H1 (cell line): ENCODE data around the gene LPO. TPM values are rescaled to one million over a fixed set of nuclear protein-coding genes. Genes with fewer than 3 reads are reported as not detected.

Source experiments
- CTCF ChIA-PET: fragments of 300-600 bp; sonication (Branson Sonifier 250); formaldehyde crosslinking; loops from one replicate; lab custom pipeline; 2021; ENCODE audit not compliant: partially characterized antibody; lab: Charles Lee
- POLR2A ChIA-PET: fragments of 300-600 bp; sonication (Branson Sonifier 250); formaldehyde crosslinking; loops from one replicate; lab custom pipeline; 2021; ENCODE audit warnings: inconsistent platforms; ENCODE audit not compliant: partially characterized antibody; lab: Charles Lee
- DNase-seq, 2 experiments: peaks; one replicate each; pipeline versions ENCODE4 v3.0.0 to v3.0.0-alpha.2; 2010 to 2022; ENCODE audit warnings: low spot score in 2 of 2, low read depth in 1 of 2, mixed read lengths in 1 of 2
- FAIRE-seq: peaks from 2 replicates; lab custom pipeline; 2011; peaks lifted over from hg19 to GRCh38; lab: Jason Lieb, UNC
- H2AFZ ChIP-seq: 2 replicates; pipeline ENCODE4 v1.8.1; 2012; ENCODE audit warnings: low read length, inconsistent platforms
- H2AK5ac ChIP-seq: 2 replicates; pipeline ENCODE4 v1.6.1; 2013; ENCODE audit warnings: low read depth, low read length
- H2BK120ac ChIP-seq: replicated peaks from 2 replicates; pipeline ENCODE3; 2013; ENCODE audit warnings: low read depth, low read length, inconsistent platforms
- H2BK12ac ChIP-seq: 2 replicates; pipeline ENCODE4 v1.6.1; 2013; ENCODE audit warnings: low read depth, low read length
- H2BK15ac ChIP-seq: 2 replicates; pipeline ENCODE4 v1.6.1; 2013; ENCODE audit warnings: low read length
- H2BK20ac ChIP-seq: 2 replicates; pipeline ENCODE4 v1.6.1; 2013; ENCODE audit warnings: low read length
- H2BK5ac ChIP-seq: 2 replicates; pipeline ENCODE4 v1.6.1; 2013; ENCODE audit warnings: low read depth, low read length
- H3K14ac ChIP-seq: 2 replicates; pipeline ENCODE4 v1.6.1; 2013; ENCODE audit warnings: inconsistent platforms; ENCODE audit not compliant: insufficient read length
- H3K18ac ChIP-seq: 2 replicates; pipeline ENCODE4 v1.6.1; 2013; ENCODE audit warnings: low read length; ENCODE audit errors: extremely low read depth
- H3K23ac ChIP-seq: 2 replicates; pipeline ENCODE4 v1.6.1; 2013; ENCODE audit warnings: inconsistent platforms; ENCODE audit not compliant: insufficient read length
- H3K23me2 ChIP-seq: 2 replicates; pipeline ENCODE4 v1.6.1; 2013; ENCODE audit warnings: low read depth, low read length
- H3K27ac ChIP-seq: 2 replicates; pipeline ENCODE4 v1.6.1; 2011; ENCODE audit warnings: low read depth, low read length, inconsistent platforms
- H3K27me3 ChIP-seq, 4 experiments: replicated peaks in 1 of 4; 1 replicate in 1 of 4; 2 replicates in 3 of 4; pipeline versions ENCODE4 v1.6.1 to v1.8.1; 2011 to 2013; ENCODE audit warnings: low read length in 3 of 4, mild to moderate bottlenecking in 3 of 4, inconsistent platforms in 2 of 4, mixed read lengths in 2 of 4, moderate library complexity in 1 of 4; ENCODE audit not compliant: control insufficient read depth in 3 of 4, insufficient read depth in 3 of 4; ENCODE audit errors: extremely low read depth in 1 of 4
- H3K36me3 ChIP-seq, 4 experiments: 2 replicates each; pipeline versions ENCODE4 v1.6.1 to v1.8.1; 2011 to 2013; ENCODE audit warnings: mild to moderate bottlenecking in 4 of 4, low read length in 3 of 4, moderate library complexity in 2 of 4, control low read depth in 1 of 4, inconsistent platforms in 1 of 4; ENCODE audit not compliant: insufficient read depth in 4 of 4, control insufficient read depth in 2 of 4
- H3K4ac ChIP-seq: replicated peaks from 2 replicates; pipeline ENCODE3; 2013; ENCODE audit warnings: low read length, low read depth, mixed read lengths, inconsistent platforms; ENCODE audit not compliant: insufficient read length
- H3K4me1 ChIP-seq, 4 experiments: replicated peaks in 1 of 4; 1 replicate in 1 of 4; 2 replicates in 3 of 4; pipeline versions ENCODE4 v1.6.1 to v1.8.1; 2011 to 2013; ENCODE audit warnings: low read length in 3 of 4, inconsistent platforms in 2 of 4, mixed read lengths in 1 of 4; ENCODE audit not compliant: insufficient read depth in 4 of 4, control insufficient read depth in 3 of 4
- H3K4me2 ChIP-seq, 2 experiments: 2 replicates each; pipeline versions ENCODE4 v1.6.1 to v1.8.1; 2011 to 2013; ENCODE audit warnings: low read depth in 2 of 2, low read length in 2 of 2, control low read depth in 1 of 2, inconsistent platforms in 1 of 2, mild to moderate bottlenecking in 1 of 2; ENCODE audit not compliant: insufficient read depth in 1 of 2
- H3K4me3 ChIP-seq, 4 experiments: fragments of 200-600, 300-600 bp in 1 of 4; sonication (generic), shearing (Covaris generic), sonication (Bioruptor Twin) in 1 of 4; 2 replicates each; pipeline versions ENCODE4 v1.5.1 to v1.8.1; 2011 to 2016; ENCODE audit warnings: low read length in 4 of 4, low read depth in 3 of 4, control low read depth in 2 of 4, inconsistent platforms in 2 of 4, mild to moderate bottlenecking in 2 of 4, mixed read lengths in 1 of 4, moderate library complexity in 1 of 4; ENCODE audit not compliant: insufficient read depth in 2 of 4; ENCODE audit errors: extremely low read depth in 1 of 4
- H3K56ac ChIP-seq: replicated peaks from 2 replicates; pipeline ENCODE3; 2013; ENCODE audit warnings: low read depth, mild to moderate bottlenecking, mixed read lengths, low read length, inconsistent platforms; ENCODE audit not compliant: insufficient read length
- H3K79me1 ChIP-seq: 2 replicates; pipeline ENCODE4 v1.6.1; 2013; ENCODE audit warnings: low read depth, low read length, control low read depth
- H3K79me2 ChIP-seq, 2 experiments: 2 replicates each; pipeline versions ENCODE4 v1.6.1 to v1.8.1; 2012 to 2013; ENCODE audit warnings: low read length in 2 of 2, mild to moderate bottlenecking in 2 of 2, inconsistent platforms in 1 of 2; ENCODE audit not compliant: insufficient read depth in 2 of 2, control insufficient read depth in 1 of 2
- H3K9ac ChIP-seq, 4 experiments: replicated peaks in 1 of 4; 1 replicate in 1 of 4; 2 replicates in 3 of 4; pipeline versions ENCODE4 v1.6.1 to v1.8.1; 2011 to 2013; ENCODE audit warnings: low read depth in 3 of 4, low read length in 3 of 4, control low read depth in 2 of 4, mild to moderate bottlenecking in 2 of 4, moderate library complexity in 2 of 4, inconsistent platforms in 1 of 4; ENCODE audit errors: extremely low read depth in 1 of 4
- H3K9me3 ChIP-seq, 2 experiments: 2 replicates each; pipeline versions ENCODE4 v1.6.1 to v1.8.1; 2012 to 2013; ENCODE audit warnings: mild to moderate bottlenecking in 2 of 2, moderate library complexity in 2 of 2, control low read depth in 1 of 2, inconsistent platforms in 1 of 2, low read depth in 1 of 2, low read length in 1 of 2, mixed read lengths in 1 of 2; ENCODE audit not compliant: insufficient read depth in 2 of 2
- H4K20me1 ChIP-seq, 2 experiments: replicated peaks in 1 of 2; 2 replicates each; pipeline versions ENCODE3 to v1.8.1; 2011 to 2013; ENCODE audit warnings: inconsistent platforms in 2 of 2, low read length in 2 of 2, mild to moderate bottlenecking in 1 of 2; ENCODE audit not compliant: insufficient read depth in 2 of 2, control insufficient read depth in 1 of 2
- H4K5ac ChIP-seq: 2 replicates; pipeline ENCODE4 v1.6.1; 2013; ENCODE audit warnings: low read length, low read depth, mixed read lengths, inconsistent platforms; ENCODE audit not compliant: insufficient read length
- H4K8ac ChIP-seq: 2 replicates; pipeline ENCODE4 v1.8.0; 2013; ENCODE audit warnings: mild to moderate bottlenecking, moderate library complexity, low read length, inconsistent platforms; ENCODE audit not compliant: insufficient read depth; ENCODE audit errors: extremely low read depth
- H4K91ac ChIP-seq: replicated peaks from 2 replicates; pipeline ENCODE3; 2013; ENCODE audit warnings: low read length, mixed read lengths, inconsistent platforms; ENCODE audit not compliant: insufficient read length
- CBX8 ChIP-seq: fragments of 300-800, 300-1000 bp; sonication (generic); IDR thresholded peaks from 2 replicates; pipeline ENCODE4 v1.7.1; 2016; ENCODE audit warnings: low read depth, low read length, borderline replicate concordance
- GTF2F1 ChIP-seq: IDR thresholded peaks from 2 replicates; pipeline ENCODE4 v1.6.1; 2012; ENCODE audit warnings: low read depth, low read length, improper control_type of control experiment, borderline replicate concordance
- WGBS, 2 experiments: shearing (Covaris generic) in 1 of 2; methylation state at CpG; one replicate each; pipeline versions ENCODE4 v1.1.6 to v1.1.7; 2013 to 2015; ENCODE audit warnings: low lambda C conversion rate in 2 of 2, mixed read lengths in 2 of 2, inconsistent platforms in 1 of 2, low coverage in 1 of 2, missing lambda C conversion rate in 1 of 2; ENCODE audit not compliant: insufficient replicate concordance in 2 of 2, insufficient coverage in 1 of 2, insufficient read length in 1 of 2; ENCODE audit errors: extremely low coverage in 1 of 2, missing lambda C conversion rate in 1 of 2; 5-methylcytosine and 5-hydroxymethylcytosine counted together
- polyA plus RNA-seq, 7 experiments: library from polyadenylated mRNA; depleted of rRNA in 3 of 7; stranded (reverse) in 5 of 7; unstranded in 2 of 7; fragments of >200 nt in 5 of 7; fragments of 200-250 nt in 2 of 7; gene quantifications; 1 replicate in 5 of 7; 2 replicates in 1 of 7; 4 replicates in 1 of 7; pipeline versions ENCODE4 v1.2.1 to v1.2.3, GENCODE V29; 2011 to 2013; ENCODE audit warnings: missing spikeins in 2 of 7, mixed read lengths in 2 of 7
- total RNA-seq: library from RNA; stranded (reverse); fragmentation: NEBNext Ultra II Directional; extraction: Animal tissue kit (Norgen Biotek cat#: 25700); gene quantifications from 2 replicates; pipeline ENCODE4 v1.2.1, GENCODE V29; 2021

The LPO gene
- total and polyA plus RNA-seq, 2 of the 8 experiments (the other 6 are each of a cell fraction or from before 2014, with no cell fraction given): 0.38 to 0.52 TPM

DNA sequence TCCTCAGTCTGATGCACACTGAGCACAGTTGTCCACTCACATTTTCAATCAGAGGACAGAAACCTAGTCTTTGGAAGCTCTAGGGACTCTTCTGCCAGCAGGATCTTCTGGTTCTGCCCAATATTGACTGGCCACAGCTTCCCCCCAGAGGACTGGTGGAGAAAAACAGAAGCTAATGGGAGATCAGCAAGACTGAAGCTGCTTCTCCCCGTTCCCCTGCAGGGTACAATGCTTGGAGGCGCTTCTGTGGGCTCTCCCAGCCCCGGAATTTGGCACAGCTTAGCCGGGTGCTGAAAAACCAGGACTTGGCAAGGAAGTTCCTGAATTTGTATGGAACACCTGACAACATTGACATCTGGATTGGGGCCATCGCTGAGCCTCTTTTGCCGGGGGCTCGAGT lies 35.5 kb upstream of the LPO start:
- Histone ChIP-seq H3K4me1 (no peaks in the 10 kb centered on the region), H2BK15ac (no peak overlapping the region), H3K9ac (no peak overlapping the region), H4K91ac (no peak overlapping the region), H3K4ac (no peak overlapping the region), H3K14ac (no peak overlapping the region), H4K20me1 (no peaks in the 10 kb centered on the region), H3K4me2 (no peak overlapping the region), H3K23me2 (no peaks in the 10 kb centered on the region), H4K8ac (no peak overlapping the region), H2BK120ac (no peak overlapping the region), H3K56ac (no peak overlapping the region), H3K9me3 (no peaks in the 10 kb centered on the region), H2BK12ac (no peak overlapping the region), H3K18ac (no peak overlapping the region), H3K4me3 (no peak overlapping the region), H3K79me2 (no peaks in the 10 kb centered on the region), H3K23ac (no peak overlapping the region), H2BK20ac (no peak overlapping the region), H2AK5ac (no peak overlapping the region), H3K36me3 (peaks cover 0 to 5% (median 0%) of the 10 kb centered on the region in 4 experiments; a peak in 2 of 8 replicates), H3K27me3 (no peaks in the 10 kb centered on the region), H3K27ac (no peak overlapping the region), H3K79me1 (no peaks in the 10 kb centered on the region), H2AFZ (no peak overlapping the region), H2BK5ac (no peak overlapping the region), H4K5ac (no peak overlapping the region)
- DNase-seq (no peak), FAIRE-seq (no peak)
- TF ChIP-seq CBX8: no peak
- no peak for TF ChIP-seq GTF2F1
- ChIA-PET CTCF (interaction anchor here (0.7 to 7.6 kb wide), 8 partner anchors 9 to 138 kb away, joined by 3 to 127 read pairs (median 3); partner anchors contain the start of gene MKS1), POLR2A (no interaction called here)
- 83% methylated on average over 7 of the region's 7 CpGs; no CpG with 5 or more reads in 1 of the 2 experiments for WGBS, 2 experiments
